GM21723 (cell line): ENCODE data around the gene ADSS2.
A peak's percentile ranks its signal among the peaks of the same experiment; 100 is the strongest.

Source experiments
- ATAC-seq: cut with Tn5 transposase; IDR thresholded peaks from one replicate; pipeline ENCODE4 v1.9.1; 2021; ENCODE audit warnings: mild to moderate bottlenecking, moderate library complexity; ENCODE audit not compliant: unreplicated experiment

Gene ADSS2

DNA sequence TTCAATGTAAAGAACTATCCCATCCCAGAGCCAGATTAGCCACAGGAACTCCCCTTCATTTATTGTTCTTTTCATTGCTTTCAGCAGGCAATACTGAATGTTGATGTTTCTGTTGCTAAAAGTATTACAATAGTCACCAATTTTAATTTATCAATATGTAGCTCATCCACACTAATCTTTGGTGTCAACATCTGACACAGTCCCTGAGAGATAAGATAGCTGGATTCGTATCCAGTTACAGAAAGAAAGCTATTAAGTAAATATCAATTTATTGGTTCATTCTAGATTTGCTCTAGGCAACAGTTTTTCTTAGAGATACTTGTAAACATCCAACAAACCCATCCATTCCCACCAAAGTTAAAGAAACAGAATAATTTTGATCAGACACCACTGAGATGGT is 4.7 kb downstream of the ADSS2 start:
- ATAC-seq, result no peak

GRCh38 chr1:244445320-244446181 is 6.2 kb downstream of the ADSS2 start:
- no peak for ATAC-seq

- no peak for ATAC-seq
Measured at GRCh38 chr1:244444854-244445253, 6.9 kb downstream of the ADSS2 start.

DNA sequence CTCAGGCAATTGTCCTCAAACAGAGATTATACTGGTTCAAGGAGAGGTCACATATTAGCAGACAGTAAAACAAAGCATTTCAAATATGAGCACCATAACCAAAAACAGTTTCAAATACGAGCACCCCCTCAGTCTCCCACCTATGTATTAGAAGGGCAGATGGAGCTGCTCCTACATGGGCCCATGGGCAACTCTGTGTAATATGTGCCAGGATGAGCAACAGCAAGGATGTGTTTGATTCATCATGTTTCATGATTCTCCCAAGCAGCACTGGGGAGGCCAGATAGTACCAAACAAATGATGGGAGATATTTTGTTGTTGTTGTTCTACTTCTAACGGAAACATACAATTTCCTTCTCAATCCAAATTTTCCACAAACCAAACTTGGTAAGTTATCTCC is 8.9 kb downstream of the ADSS2 start:
- ATAC-seq, result no peak

DNA sequence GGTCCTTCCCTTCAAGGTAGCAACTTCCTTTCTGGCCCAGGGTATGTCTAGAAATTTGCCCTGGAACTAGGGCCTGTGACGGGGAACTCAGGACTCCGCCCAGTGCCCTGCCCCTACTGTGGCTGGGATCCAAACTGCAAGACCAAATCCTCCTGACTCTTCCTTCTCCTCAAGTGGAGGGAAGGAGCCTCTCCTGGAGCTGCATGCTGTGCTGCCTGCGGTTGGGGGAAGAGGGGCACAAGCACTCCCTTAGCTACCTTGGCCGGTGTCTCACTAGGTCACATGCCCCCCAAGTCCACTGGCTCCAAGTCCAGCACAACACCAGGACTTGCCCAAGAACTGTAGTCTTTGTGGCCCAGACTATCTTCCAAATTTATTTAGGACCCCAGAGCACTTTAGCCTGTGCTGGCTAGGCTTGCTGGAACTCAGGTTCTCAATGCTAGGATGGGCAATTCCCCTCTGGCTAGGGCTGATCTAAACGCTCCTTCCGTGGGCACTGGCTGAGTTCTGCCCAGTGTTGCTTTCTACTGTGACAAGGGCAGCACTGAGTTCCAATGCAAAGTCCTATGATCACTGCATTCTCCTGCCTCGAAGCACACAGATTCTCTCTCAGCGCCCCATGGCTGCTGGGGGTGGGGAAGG is 12.2 kb downstream of the ADSS2 start:
- no peak for ATAC-seq

- ATAC-seq, result no peak
Measured at GRCh38 chr1:244437086-244437468, 14.6 kb downstream of the ADSS2 start.

- ATAC-seq, result no peak
Measured at GRCh38 chr1:244436336-244437085, 15.2 kb downstream of the ADSS2 start.

DNA sequence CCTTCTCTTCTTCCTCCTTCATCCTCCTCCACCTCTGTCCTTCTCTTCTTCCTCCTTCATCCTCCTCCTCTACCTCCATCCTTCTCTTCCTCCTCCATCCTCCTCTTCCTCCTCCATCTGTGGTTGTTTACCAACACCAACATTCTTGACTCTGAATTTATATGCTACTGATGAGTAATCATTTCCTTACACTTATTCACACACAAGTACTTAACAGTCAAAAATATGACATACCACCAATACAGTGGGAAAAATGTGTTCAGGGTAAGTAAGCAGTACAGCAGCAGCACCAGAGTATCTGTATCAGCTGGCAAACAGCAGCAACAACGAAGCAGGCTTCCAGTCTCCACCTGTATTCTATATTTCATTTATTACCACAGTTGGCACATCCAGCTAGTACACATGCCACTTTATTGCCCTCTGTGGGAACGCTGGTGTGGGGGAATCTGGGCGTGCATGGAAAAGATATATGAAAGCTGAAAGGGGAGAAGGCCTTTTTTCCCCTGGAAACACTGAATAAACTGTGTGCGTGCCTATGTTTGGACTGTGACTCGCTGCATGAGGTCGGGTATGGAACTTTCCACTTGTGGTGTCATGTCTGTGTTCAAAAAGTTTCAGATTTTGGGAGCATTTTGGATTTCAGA is 16.0 kb downstream of the ADSS2 start:
- ATAC-seq, result no peak

DNA sequence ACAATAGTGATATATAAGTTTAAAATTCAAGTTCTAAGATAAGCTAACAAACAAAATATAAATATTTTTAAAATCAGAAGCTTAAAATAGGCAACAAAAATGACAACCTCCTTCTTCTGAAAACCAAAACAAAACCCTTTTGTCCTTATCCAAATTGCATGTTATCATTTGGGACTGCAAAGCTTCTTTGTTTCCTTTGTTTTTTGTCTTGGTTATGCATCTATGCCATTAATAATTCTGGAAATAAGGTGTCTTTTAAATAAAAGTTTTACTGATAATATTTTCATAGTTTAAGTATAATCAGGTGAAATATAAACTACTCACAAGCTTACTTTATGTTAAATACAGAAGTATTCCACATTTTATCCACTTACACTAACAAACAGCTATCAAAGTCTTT is 20.5 kb downstream of the ADSS2 start:
- ATAC-seq, result no peak

DNA sequence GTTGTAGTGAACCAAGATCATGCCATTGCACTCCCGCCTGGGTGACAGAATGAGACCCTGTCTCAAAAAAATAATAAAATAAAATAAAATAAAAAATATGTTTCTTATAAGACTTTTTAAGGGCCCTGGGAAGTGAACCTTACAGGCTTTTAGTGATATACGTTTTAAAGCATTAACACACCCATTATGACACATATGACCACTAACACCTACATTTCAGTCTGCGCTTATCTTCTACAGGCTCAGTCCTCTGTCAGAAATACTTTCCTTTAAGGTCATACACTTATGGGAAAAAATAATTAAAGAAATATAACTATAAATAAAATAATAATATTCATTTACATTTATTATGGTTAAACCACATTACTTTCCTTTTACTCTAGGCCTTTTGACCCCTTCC is 21.9 kb downstream of the ADSS2 start:
- no peak for ATAC-seq

DNA sequence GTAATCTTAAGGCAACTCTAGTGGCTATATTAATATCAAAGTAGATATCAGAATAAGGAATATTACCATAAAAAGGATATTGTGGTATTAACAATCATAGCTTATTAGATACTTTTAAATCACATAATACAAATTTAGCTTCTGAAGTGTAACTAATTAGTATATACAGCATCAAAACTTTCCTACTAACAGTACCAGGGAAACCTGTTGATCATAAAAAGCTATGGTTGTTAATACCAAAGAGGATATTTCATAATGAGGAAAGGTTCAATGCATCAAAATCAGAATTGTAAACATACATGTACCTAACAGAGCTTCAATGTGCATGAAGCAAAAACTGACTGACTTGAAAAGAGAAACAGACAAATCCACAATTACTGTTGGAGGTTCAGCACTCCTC is 24.1 kb downstream of the ADSS2 start:
- ATAC-seq, result no peak

- no peak for ATAC-seq
Measured at GRCh38 chr1:244424649-244425334, 26.9 kb downstream of the ADSS2 start.

DNA sequence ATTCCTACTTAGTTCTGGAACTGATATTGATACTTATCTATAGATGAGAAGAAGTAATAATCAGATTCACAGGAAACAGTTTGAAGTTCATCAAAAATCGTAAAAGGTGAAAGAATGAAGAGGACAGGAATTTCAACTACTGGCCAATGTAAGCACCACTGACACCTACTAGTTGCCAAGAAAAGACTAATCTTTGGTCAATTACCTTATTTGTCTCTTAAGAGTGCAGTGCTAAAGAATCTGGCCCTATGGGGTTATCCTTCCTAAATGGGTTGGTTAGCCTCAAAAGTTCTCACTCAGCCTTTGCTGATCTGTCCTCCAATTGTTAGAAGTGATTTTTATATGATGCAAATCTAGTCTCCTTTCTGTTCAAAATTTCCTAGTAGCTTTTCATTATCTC is 29.5 kb downstream of the ADSS2 start:
- no peak for ATAC-seq

DNA sequence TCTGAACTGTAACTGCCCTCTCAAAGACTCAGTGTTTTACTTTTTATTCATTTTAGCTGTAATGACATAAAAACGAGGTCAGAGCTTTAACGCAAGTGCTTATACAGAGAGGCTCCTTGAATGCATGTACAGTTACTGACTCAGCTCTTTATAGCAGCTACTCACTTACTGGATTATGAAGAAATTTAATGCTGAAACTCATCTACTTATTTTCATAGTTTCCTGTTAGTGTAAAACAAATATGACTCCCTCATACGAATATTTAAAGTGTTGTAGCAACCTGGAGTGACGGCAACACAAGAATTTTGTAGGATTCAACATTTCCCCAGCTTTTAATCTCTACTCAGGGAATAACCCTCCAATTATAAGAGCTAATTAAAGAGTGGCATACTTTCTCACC is 32.7 kb downstream of the ADSS2 start:
- no peak for ATAC-seq

GRCh38 chr1:244414543-244414942 is 37.2 kb downstream of the ADSS2 start:
- ATAC-seq, result no peak

GRCh38 chr1:244413736-244414135 is 38.0 kb downstream of the ADSS2 start:
- ATAC-seq, result no peak

DNA sequence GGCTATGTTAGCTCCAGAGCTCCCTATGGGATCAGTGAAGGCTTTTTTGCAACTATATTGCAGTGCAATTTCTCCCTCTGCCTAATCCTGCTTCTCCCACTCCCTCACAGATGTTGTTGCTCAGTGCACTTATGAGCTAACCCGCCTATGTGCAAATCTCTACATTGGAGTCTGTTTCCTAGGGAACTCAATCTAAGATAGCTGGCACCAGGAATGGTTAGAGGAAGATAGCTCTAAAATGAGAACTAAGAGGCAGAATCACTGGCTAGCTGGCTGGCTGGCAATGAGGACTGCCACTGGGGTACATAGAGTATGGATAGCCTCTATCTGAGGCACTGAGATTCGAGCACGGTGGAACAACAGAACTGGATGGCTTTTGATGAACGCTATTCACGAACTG is 39.5 kb downstream of the ADSS2 start:
- no peak for ATAC-seq

DNA sequence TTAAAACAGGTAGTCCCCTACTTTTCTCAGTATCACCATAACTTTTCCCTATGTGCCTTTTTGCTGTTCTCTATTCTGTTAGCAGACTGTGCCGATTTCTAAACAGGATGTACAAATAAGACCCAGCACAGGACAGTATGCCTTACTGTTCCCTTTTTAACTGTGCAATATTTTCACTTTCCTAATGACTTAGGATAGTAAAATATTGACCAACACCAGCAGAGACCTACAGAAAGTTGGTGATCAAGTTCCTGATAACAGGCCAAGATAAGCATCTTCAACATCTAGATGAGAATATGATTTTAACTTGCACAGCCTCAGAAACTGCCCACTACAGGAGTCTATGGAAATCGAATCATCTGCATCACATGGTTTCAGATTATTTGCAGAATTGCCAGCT is 42.0 kb downstream of the ADSS2 start:
- peak; percentile 77 for ATAC-seq

DNA sequence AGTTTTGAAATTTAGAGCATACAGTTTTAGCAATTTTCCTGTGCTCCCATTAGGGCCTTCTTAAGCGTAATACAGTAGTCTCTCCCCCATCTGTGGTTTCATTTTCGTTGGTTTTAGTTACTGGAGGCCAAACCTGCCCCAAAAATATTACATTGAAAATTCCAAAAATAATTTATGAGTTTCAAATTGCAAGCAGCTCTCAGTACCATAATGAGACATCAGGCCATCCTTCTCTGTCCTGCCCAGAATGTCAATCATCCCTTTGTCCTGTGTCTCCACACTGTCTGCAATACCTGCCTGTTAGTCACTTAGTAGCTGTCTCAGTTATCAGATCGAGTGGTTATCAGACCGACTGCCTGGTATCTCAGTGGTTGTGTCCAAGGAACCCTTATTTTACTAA is 45.4 kb downstream of the ADSS2 start:
- peak; percentile 84 for ATAC-seq

- ATAC-seq, result peak; percentile 18
Measured at GRCh38 chr1:244405856-244406255, 45.9 kb downstream of the ADSS2 start.

DNA sequence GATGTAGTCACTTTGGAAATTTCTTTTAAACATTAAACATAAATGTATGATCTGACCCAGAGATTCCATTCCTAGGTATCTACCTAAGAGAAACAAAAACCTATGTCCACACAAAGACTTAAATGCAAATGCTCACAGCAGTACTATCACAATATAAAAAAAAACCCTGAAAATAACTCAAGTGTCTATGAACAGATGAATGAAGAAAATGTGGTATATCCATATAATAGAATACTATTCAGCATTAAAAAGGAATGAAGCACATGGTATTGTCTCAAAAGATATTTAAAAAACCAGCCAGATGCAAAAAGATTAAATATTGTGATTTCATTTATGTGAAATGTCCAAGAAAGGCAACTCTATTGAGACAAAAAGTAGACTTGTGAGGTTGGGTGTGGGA is 48.3 kb downstream of the ADSS2 start:
- ATAC-seq, result no peak
